WTC11 (cell line): ENCODE data around the gene ZNF804B. TPM values are rescaled to one million over a fixed set of nuclear protein-coding genes. Genes with fewer than 3 reads are reported as not detected.

ENCODE experiments used
- ATAC-seq: fragments of 200-7000 bp; cut with Tn5 transposase; 2 replicates; pipeline ENCODE4 v1.10.0; 2021; ENCODE audit warnings: mild to moderate bottlenecking, moderate library complexity
- CTCF ChIA-PET: fragments of 300-600 bp; sonication (Branson Sonifier 250); formaldehyde crosslinking; loops from one replicate; lab custom pipeline; 2021; ENCODE audit warnings: antibody characterized with exemption; lab: Charles Lee
- POLR2A ChIA-PET: fragments of 350-600 bp; sonication (Branson Sonifier 250); formaldehyde crosslinking; loops from one replicate; lab custom pipeline; 2021; ENCODE audit warnings: antibody characterized with exemption; lab: Charles Lee
- DNase-seq: peaks from one replicate; pipeline ENCODE4 v3.0.0; 2021; ENCODE audit warnings: low spot score
- H3K27ac Mint-ChIP-seq: 2 replicates; pipeline ENCODE4 v1.8.0; 2021; ENCODE audit warnings: mixed read lengths
- H3K27me3 Mint-ChIP-seq: 2 replicates; pipeline ENCODE4 v1.8.0; 2021; ENCODE audit warnings: low read depth, mild to moderate bottlenecking, moderate library complexity, mixed read lengths
- H3K36me3 Mint-ChIP-seq: 2 replicates; pipeline ENCODE4 v1.8.0; 2021; ENCODE audit warnings: mixed read lengths
- H3K4me1 Mint-ChIP-seq: 2 replicates; pipeline ENCODE4 v1.8.0; 2022; ENCODE audit warnings: mixed read lengths
- H3K4me3 Mint-ChIP-seq: 2 replicates; pipeline ENCODE4 v1.8.0; 2021; ENCODE audit warnings: mild to moderate bottlenecking, moderate library complexity, mixed read lengths
- H3K9me3 Mint-ChIP-seq: 2 replicates; pipeline ENCODE4 v1.8.0; 2021; ENCODE audit warnings: mixed read lengths
- ATF1 ChIP-seq: sonication (generic); formaldehyde crosslinking; IDR thresholded peaks from 2 replicates; pipeline ENCODE4 v1.8.1; 2023; ENCODE audit warnings: mild to moderate bottlenecking, moderate library complexity, missing genetic modification reagents
- EMX1 ChIP-seq: fragments of 250-450 bp; sonication (Bioruptor Pico); IDR thresholded peaks from 2 replicates; pipeline ENCODE4 v1.8.0; 2021; ENCODE audit warnings: mild to moderate bottlenecking
- GABPB1 ChIP-seq: sonication (generic); formaldehyde crosslinking; IDR thresholded peaks from 2 replicates; pipeline ENCODE4 v1.8.1; 2023; ENCODE audit warnings: mild to moderate bottlenecking, missing genetic modification reagents
- NR2C2 ChIP-seq: sonication (generic); formaldehyde crosslinking; IDR thresholded peaks from 2 replicates; pipeline ENCODE4 v1.8.0; 2022; ENCODE audit warnings: mild to moderate bottlenecking, missing genetic modification reagents
- RELA ChIP-seq: sonication (generic); formaldehyde crosslinking; IDR thresholded peaks from 2 replicates; pipeline ENCODE4 v1.8.1; 2022; ENCODE audit warnings: missing genetic modification reagents, mild to moderate bottlenecking, borderline replicate concordance
- RORB ChIP-seq: fragments of 250-450 bp; sonication (Bioruptor Pico); IDR thresholded peaks from 2 replicates; pipeline ENCODE4 v1.9.0; 2021; ENCODE audit warnings: mild to moderate bottlenecking
- TCF7 ChIP-seq: sonication (generic); formaldehyde crosslinking; IDR thresholded peaks from 2 replicates; pipeline ENCODE4 v1.8.0; 2022; ENCODE audit warnings: mild to moderate bottlenecking, low read depth, missing genetic modification reagents, moderate library complexity
- TP53 ChIP-seq: sonication (generic); formaldehyde crosslinking; IDR thresholded peaks from 2 replicates; pipeline ENCODE4 v1.8.1; 2023; ENCODE audit warnings: mild to moderate bottlenecking, missing genetic modification reagents
- ZBTB21 ChIP-seq: sonication (generic); formaldehyde crosslinking; IDR thresholded peaks from 2 replicates; pipeline ENCODE4 v1.8.1; 2023; ENCODE audit warnings: mild to moderate bottlenecking, missing genetic modification reagents, borderline replicate concordance
- ZNF263 ChIP-seq: sonication (generic); formaldehyde crosslinking; IDR thresholded peaks from 2 replicates; pipeline ENCODE4 v1.8.1; 2022; ENCODE audit warnings: low read depth, mild to moderate bottlenecking, moderate library complexity, missing genetic modification reagents
- ZNF671 ChIP-seq: fragments of 250-450 bp; sonication (Bioruptor Pico); IDR thresholded peaks from 2 replicates; pipeline ENCODE4 v1.8.0; 2021; ENCODE audit warnings: mild to moderate bottlenecking
- total RNA-seq: library from RNA; stranded (reverse); gene quantifications from 3 replicates; pipeline ENCODE4 v1.2.3, GENCODE V29; 2021
- TF ChIP-seq, protein P1 (sequence below): sonication (generic); formaldehyde crosslinking; conservative IDR thresholded peaks from 2 replicates; pipeline ENCODE4 v1.8.1; 2023; ENCODE audit warnings: mild to moderate bottlenecking, low read depth, missing genetic modification reagents, moderate library complexity
- TF ChIP-seq, protein P2 (sequence below): sonication (generic); formaldehyde crosslinking; IDR thresholded peaks from 2 replicates; pipeline ENCODE4 v1.8.0; 2022; ENCODE audit warnings: mild to moderate bottlenecking, missing genetic modification reagents
- TF ChIP-seq, protein P3 (sequence below): fragments of 250-450 bp; sonication (Bioruptor Pico); IDR thresholded peaks from 2 replicates; pipeline ENCODE4 v2.1.2; 2022; ENCODE audit warnings: mild to moderate bottlenecking, moderate library complexity
- TF ChIP-seq, protein P4 (sequence below): sonication (generic); formaldehyde crosslinking; IDR thresholded peaks from 2 replicates; pipeline ENCODE4 v1.8.0; 2022; ENCODE audit warnings: mild to moderate bottlenecking, missing genetic modification reagents
- TF ChIP-seq, protein P5 (sequence below): fragments of 250-450 bp; sonication (Bioruptor Pico); IDR thresholded peaks from 2 replicates; pipeline ENCODE4 v1.8.0; 2021; ENCODE audit warnings: mild to moderate bottlenecking
- TF ChIP-seq, protein P6 (sequence below): fragments of 250-450 bp; sonication (Bioruptor Pico); IDR thresholded peaks from 2 replicates; pipeline ENCODE4 v1.9.0; 2021; ENCODE audit warnings: moderate library complexity, mild to moderate bottlenecking, inconsistent platforms, borderline replicate concordance
- TF ChIP-seq, protein P7 (sequence below): sonication (generic); formaldehyde crosslinking; IDR thresholded peaks from 2 replicates; pipeline ENCODE4 v1.8.0; 2023; ENCODE audit warnings: missing genetic modification reagents, mild to moderate bottlenecking, borderline replicate concordance

Gene ZNF804B
- total RNA-seq, 1 experiment from 2014 or later = 0.04 TPM

DNA sequence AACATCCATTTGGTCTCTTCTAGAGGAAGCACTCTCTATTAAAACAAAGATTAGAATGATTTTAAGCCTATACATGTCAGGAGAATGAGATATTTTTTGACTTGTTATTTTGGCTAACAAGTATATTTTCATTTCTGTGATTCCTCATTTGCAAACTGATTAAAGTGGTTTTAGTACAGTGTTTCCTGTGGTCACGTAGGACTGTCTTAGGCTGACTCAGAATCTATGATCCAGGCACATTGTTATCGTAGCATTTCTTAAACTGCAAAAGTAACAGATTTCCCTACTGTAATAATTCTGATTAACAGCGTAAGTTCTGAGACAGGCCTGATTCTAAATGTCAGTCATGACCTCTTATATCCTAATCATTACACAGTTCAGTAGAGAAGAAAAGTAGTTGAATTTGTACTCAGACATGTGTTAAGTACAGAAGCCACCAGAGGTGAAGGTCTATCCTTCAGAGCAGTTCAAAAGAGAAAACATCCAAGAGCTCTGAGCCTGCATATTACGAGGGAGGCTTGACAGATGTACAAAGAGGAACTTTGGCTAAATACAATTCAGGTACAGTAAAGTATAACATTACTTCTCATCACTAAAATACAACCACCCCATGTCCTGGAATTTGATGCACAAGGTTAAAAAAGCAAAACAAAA lies 160.1 kb downstream of the ZNF804B start:
- Mint-ChIP-seq H3K27ac (no peak overlapping the region), H3K4me1 (no peaks in the 10 kb centered on the region), H3K9me3 (no peaks in the 10 kb centered on the region), H3K27me3 (no peaks in the 10 kb centered on the region), H3K36me3 (no peaks in the 10 kb centered on the region), H3K4me3 (no peak overlapping the region)
- DNase-seq (no peak), ATAC-seq (no peak)
- no peak for TF ChIP-seq ZBTB21 (CRISPR knock-in tag)
- TF ChIP-seq NR2C2 (CRISPR knock-in tag) = no peak
- TF ChIP-seq, protein P1, sequence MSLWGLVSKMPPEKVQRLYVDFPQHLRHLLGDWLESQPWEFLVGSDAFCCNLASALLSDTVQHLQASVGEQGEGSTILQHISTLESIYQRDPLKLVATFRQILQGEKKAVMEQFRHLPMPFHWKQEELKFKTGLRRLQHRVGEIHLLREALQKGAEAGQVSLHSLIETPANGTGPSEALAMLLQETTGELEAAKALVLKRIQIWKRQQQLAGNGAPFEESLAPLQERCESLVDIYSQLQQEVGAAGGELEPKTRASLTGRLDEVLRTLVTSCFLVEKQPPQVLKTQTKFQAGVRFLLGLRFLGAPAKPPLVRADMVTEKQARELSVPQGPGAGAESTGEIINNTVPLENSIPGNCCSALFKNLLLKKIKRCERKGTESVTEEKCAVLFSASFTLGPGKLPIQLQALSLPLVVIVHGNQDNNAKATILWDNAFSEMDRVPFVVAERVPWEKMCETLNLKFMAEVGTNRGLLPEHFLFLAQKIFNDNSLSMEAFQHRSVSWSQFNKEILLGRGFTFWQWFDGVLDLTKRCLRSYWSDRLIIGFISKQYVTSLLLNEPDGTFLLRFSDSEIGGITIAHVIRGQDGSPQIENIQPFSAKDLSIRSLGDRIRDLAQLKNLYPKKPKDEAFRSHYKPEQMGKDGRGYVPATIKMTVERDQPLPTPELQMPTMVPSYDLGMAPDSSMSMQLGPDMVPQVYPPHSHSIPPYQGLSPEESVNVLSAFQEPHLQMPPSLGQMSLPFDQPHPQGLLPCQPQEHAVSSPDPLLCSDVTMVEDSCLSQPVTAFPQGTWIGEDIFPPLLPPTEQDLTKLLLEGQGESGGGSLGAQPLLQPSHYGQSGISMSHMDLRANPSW (CRISPR knock-in tag) = no peak
- no peak for TF ChIP-seq RORB (CRISPR knock-in tag)
- TF ChIP-seq, protein P2, sequence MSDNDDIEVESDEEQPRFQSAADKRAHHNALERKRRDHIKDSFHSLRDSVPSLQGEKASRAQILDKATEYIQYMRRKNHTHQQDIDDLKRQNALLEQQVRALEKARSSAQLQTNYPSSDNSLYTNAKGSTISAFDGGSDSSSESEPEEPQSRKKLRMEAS = no peak
- TF ChIP-seq, protein P3, sequence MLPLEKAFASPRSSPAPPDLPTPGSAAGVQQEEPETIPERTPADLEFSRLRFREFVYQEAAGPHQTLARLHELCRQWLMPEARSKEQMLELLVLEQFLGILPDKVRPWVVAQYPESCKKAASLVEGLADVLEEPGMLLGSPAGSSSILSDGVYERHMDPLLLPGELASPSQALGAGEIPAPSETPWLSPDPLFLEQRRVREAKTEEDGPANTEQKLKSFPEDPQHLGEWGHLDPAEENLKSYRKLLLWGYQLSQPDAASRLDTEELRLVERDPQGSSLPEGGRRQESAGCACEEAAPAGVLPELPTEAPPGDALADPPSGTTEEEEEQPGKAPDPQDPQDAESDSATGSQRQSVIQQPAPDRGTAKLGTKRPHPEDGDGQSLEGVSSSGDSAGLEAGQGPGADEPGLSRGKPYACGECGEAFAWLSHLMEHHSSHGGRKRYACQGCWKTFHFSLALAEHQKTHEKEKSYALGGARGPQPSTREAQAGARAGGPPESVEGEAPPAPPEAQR (CRISPR knock-in tag) = no peak
- ChIA-PET POLR2A (no interaction called here), CTCF (no interaction called here)

DNA sequence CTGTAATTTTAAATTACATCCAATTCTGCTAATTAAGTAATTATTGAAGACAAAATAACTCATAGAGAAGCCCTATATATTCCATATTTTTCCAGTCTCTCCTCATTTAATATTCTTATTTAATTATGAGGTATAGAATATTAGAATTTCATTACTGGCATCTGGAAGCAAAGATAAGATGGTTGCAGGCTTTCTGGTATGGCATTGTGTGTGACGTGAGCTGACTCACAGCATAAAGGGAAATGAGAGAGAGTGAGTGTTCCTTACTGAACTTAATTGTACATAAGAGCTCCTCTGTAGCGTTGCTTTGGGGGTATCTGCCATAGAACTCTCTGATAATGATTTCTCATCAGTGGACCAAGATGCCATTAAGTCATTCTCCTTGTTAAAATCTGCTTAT lies 163.4 kb downstream of the ZNF804B start:
- TF ChIP-seq, protein P4, sequence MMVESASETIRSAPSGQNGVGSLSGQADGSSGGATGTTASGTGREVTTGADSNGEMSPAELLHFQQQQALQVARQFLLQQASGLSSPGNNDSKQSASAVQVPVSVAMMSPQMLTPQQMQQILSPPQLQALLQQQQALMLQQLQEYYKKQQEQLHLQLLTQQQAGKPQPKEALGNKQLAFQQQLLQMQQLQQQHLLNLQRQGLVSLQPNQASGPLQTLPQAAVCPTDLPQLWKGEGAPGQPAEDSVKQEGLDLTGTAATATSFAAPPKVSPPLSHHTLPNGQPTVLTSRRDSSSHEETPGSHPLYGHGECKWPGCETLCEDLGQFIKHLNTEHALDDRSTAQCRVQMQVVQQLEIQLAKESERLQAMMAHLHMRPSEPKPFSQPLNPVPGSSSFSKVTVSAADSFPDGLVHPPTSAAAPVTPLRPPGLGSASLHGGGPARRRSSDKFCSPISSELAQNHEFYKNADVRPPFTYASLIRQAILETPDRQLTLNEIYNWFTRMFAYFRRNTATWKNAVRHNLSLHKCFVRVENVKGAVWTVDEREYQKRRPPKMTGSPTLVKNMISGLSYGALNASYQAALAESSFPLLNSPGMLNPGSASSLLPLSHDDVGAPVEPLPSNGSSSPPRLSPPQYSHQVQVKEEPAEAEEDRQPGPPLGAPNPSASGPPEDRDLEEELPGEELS (CRISPR knock-in tag) = no peak
- TF ChIP-seq ATF1 (no peak), RELA (CRISPR knock-in tag) (no peak), ZNF263 (no peak), ZNF671 (CRISPR knock-in tag) (no peak), TP53 (no peak), GABPB1 (CRISPR knock-in tag) (no peak)
- TF ChIP-seq, protein P5, sequence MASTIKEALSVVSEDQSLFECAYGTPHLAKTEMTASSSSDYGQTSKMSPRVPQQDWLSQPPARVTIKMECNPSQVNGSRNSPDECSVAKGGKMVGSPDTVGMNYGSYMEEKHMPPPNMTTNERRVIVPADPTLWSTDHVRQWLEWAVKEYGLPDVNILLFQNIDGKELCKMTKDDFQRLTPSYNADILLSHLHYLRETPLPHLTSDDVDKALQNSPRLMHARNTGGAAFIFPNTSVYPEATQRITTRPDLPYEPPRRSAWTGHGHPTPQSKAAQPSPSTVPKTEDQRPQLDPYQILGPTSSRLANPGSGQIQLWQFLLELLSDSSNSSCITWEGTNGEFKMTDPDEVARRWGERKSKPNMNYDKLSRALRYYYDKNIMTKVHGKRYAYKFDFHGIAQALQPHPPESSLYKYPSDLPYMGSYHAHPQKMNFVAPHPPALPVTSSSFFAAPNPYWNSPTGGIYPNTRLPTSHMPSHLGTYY (CRISPR knock-in tag) = no peak
- DNase-seq = no peak
- H3K27me3 Mint-ChIP-seq = no peaks in the 10 kb centered on the region
- no peaks in the 10 kb centered on the region for H3K36me3 Mint-ChIP-seq
- ChIA-PET POLR2A (no interaction called here), CTCF (no interaction called here)
- no peaks in the 10 kb centered on the region for H3K9me3 Mint-ChIP-seq
- no peaks in the 10 kb centered on the region for H3K4me1 Mint-ChIP-seq
- ATAC-seq = no peak
- no peak overlapping the region for H3K4me3 Mint-ChIP-seq
- no peak overlapping the region for H3K27ac Mint-ChIP-seq

DNA sequence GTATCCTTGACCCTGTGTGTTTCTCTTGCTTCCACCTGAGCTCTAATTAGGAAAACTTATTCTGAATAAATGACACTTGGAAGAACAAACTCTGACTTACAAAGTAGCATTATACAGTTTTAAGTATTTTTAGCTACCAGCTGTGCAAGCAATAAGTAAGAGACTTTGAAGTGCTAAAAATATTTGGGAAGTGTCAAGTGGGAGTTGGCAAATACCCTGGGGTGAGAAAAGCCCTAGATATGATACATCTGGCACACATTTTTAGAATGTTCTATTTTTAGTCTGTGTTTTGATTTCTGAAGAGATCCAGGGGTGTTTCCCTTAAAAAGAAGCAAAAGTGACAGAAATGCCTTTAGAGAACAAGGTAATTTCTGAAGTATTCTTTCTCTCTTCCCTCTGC lies 168.8 kb downstream of the ZNF804B start:
- Mint-ChIP-seq H3K36me3 (no peaks in the 10 kb centered on the region), H3K4me3 (no peak overlapping the region), H3K9me3 (no peaks in the 10 kb centered on the region), H3K27ac (no peak overlapping the region), H3K4me1 (no peaks in the 10 kb centered on the region), H3K27me3 (no peaks in the 10 kb centered on the region)
- ATAC-seq (no peak), DNase-seq (no peak)
- CTCF ChIA-PET = no interaction called here
- POLR2A ChIA-PET = no interaction called here
- TF ChIP-seq, protein P6, sequence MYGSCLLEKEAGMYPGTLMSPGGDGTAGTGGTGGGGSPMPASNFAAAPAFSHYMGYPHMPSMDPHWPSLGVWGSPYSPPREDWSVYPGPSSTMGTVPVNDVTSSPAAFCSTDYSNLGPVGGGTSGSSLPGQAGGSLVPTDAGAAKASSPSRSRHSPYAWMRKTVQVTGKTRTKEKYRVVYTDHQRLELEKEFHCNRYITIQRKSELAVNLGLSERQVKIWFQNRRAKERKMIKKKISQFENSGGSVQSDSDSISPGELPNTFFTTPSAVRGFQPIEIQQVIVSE = no peak
- TF ChIP-seq EMX1 (CRISPR knock-in tag) (no peak), NR2C2 (CRISPR knock-in tag) (no peak), TCF7 (no peak)
- TF ChIP-seq, protein P7, sequence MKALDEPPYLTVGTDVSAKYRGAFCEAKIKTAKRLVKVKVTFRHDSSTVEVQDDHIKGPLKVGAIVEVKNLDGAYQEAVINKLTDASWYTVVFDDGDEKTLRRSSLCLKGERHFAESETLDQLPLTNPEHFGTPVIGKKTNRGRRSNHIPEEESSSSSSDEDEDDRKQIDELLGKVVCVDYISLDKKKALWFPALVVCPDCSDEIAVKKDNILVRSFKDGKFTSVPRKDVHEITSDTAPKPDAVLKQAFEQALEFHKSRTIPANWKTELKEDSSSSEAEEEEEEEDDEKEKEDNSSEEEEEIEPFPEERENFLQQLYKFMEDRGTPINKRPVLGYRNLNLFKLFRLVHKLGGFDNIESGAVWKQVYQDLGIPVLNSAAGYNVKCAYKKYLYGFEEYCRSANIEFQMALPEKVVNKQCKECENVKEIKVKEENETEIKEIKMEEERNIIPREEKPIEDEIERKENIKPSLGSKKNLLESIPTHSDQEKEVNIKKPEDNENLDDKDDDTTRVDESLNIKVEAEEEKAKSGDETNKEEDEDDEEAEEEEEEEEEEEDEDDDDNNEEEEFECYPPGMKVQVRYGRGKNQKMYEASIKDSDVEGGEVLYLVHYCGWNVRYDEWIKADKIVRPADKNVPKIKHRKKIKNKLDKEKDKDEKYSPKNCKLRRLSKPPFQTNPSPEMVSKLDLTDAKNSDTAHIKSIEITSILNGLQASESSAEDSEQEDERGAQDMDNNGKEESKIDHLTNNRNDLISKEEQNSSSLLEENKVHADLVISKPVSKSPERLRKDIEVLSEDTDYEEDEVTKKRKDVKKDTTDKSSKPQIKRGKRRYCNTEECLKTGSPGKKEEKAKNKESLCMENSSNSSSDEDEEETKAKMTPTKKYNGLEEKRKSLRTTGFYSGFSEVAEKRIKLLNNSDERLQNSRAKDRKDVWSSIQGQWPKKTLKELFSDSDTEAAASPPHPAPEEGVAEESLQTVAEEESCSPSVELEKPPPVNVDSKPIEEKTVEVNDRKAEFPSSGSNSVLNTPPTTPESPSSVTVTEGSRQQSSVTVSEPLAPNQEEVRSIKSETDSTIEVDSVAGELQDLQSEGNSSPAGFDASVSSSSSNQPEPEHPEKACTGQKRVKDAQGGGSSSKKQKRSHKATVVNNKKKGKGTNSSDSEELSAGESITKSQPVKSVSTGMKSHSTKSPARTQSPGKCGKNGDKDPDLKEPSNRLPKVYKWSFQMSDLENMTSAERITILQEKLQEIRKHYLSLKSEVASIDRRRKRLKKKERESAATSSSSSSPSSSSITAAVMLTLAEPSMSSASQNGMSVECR (CRISPR knock-in tag) = no peak
